ENCODE results near the gene ANGPTL2.

ANGPTL2 gene

DNA sequence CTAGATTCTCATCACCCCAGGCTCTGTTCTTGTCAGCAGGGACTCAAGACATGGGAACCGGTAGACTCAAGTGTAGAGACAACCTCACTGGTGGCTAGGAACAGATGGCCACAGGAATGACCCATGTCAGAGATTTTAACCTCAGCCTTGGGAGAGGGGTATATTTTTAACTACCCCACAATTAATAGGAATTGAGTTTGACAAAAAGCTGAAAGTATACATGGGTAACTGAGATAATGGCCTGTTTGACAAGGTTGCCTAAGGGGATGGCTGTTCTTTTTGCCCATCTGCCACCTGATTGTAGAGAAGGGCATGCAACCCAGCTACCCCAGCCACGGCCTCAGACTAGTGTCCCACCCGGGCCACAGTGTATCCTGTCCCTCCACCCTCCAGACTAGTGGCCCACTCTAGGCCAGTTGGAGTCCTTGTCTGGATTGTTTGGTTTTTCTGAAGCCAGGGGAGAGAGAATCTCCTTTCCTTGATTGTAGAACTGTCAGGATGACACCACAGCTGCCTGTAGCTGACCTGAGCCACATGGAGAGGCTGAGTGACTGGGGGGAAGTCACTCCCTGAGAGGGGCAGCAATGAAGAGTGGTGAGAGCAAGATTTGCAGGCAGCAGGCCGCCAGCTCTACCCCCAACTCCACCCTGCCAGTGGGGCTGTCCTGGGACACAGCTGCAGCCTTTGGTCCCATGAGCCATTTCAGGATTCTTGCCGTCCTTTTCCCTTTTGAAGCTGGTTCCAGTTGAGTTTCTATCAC is 14.6 kb upstream of the ANGPTL2 start:
- FAIRE-seq (no peak), DNase-seq (ENCODE audit: low spot score) (no peak)

DNA sequence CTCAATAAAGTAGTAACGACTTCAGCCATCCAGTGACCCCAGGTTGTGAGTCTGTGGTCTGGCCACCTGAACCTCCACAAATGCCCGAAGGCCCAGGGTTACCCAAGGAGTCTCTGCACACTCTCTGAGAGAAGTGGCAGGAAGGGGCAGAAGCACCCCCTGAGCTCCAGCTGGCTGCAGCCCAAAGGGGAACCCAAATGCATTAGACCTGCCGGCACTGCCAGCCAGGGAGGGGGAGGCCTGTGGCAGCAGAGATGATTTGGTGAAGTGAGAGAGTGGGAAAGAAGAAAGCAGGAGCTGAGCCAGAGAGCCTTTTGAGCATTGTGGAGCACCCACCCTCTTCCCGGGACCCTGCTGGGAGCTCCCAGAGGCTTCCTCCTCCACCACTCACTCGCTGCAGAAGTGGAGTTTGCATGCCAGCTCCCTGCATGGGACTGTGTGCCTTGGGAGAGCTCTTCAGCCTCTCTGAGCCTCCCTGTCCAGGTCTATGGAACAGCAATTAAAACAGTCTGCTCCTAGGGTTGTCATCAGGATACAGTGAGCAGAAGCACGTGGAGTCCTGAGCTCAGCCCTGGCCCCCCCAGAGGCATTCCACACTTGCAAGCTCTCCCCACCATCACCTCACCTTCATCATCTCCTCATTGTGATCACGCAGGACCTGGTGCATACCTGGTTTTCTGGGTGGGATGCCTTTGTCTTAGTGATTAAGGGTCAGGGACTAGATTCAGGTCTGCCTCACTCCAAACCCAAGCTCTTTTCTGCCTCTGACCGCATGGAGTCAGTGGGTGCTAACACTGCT is 13.8 kb upstream of the ANGPTL2 start:
- FAIRE-seq, result no peak
- DNase-seq (ENCODE audit: low spot score), result no peak

DNA sequence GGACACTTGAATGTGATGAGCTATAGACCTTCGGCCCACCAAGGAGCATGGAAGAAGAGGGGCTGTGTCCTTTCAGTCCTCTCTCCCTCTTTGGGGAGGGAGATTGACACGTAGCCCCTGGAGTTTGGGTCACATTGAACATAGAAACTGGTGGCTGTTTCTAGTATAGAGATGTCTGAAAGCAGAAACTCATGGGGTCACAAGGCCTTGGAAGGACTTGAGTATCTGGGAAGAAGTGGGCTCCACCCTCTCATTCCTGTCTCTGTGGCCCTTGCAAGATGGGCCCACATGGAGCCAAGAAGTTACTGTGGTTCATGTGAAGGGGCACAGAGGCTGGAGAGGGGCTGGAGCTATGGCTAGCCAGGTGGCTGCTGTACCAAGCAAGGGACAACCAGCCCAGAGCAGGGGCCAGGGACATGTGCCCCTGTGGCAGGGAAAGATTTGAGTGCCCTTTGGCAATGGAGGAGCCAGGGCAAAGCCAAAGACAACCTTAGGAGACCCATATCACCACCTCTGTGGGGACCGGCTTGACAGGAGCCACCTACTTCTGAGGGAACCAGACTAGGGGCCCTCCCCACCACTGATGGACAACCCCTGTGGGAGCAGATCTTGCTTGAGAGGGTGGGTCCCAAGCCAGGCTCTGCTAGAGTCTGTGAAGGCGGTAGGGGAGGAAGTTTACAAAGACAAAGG is 12.8 kb upstream of the ANGPTL2 start:
- DNase-seq (ENCODE audit: low spot score), result no peak
- no peak for FAIRE-seq

DNA sequence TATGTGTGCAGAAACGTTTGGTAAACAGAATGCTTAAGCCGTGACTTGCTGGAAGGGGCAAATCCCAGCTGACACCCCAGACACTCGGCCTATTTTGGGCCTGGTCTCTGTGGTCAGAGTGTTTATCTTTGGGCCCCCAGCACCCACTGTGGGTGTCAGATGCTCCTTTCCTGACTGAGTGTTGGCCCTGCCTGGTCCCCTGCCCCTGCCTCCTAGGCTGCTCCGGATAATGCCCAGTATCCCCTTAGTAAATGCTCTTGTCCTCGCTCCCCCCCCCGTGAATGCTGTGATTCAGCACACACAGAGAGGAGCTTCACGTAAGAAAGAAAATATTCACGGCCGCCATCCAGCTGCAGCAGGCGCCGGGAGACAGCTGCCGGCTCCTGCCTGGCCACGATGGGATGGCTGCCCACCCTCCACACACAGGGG is 11.3 kb upstream of the ANGPTL2 start:
- FAIRE-seq (no peak), DNase-seq (ENCODE audit: low spot score) (no peak)

DNA sequence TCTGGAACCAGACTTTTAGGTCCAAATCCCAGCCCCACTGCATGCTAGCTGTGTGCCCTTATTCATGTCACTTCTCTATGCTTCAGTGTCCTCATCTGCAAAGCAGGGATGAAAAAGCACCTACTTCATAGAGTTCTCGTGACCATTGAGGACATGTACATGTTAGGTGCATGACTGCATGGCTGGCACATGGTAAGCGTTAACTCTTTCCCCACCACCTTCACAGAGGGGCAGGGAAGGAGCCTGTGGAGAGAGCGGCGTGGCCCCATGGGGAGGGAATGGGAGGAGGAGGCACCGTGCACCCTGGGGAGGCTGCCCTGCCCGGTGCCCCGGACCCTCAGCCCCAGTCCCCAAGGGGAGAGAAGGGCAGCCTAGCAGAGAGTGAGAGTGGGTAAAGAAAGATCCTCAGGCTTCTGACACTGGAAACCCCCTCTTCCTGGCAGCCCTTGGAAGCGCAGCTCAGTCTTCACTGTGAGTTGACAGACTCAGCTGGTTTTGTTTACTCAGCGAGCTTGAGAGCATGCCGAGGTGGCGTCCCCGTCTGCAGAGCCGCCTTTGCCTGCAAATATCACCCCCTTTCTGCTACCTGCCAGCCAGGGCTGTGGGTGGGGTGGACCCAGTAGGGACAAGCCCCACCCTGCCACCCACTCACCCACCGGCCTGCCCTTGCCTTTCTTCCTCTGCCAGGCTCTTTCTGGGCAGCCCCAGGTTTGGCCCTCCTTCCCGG is 10.6 kb upstream of the ANGPTL2 start:
- FAIRE-seq (no peak), DNase-seq (ENCODE audit: low spot score) (no peak)

DNA sequence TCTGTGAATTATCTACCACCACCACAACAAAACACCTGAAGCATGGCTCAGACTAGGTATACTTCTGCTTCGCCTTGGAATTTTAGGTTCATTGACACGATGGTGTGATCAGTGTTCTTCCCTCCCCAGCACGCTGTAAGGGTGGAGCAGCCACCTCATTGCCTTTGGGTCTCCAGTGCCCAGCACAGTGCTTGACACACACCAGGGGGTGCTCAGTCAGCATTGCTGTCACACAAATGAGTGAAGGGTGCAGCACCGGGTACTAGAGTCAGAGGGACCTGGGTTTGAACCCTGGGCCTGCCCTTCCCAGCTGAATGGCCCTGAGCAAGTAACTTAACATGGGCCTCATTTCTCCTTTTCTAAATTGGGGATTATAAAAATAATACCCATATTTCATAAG is 9.9 kb upstream of the ANGPTL2 start:
- no peak for FAIRE-seq

DNA sequence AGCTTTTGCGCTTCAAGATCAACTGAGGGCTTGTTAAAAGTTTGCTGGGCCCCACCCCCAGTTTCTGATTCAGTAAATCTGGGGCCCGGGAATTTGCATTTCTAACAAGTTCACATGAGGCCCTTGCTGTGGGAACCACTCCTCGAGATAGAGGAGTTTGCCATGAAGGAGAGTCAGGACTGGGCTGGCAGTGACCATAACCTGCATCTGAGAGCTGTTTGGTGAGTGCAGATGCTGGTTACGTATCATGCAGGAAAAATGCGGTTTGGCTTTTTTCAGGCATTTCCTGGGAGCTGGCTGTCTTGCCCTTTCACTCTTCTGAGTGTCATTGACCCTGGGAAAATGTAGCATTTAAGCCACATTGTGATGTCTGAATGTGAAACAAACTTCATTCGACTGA is 9.4 kb upstream of the ANGPTL2 start:
- FAIRE-seq, result peak; percentile 60

More for the DNA sequence above, 9.9 kb upstream of the ANGPTL2 start:
- no peak for DNase-seq (ENCODE audit: low spot score)

DNA sequence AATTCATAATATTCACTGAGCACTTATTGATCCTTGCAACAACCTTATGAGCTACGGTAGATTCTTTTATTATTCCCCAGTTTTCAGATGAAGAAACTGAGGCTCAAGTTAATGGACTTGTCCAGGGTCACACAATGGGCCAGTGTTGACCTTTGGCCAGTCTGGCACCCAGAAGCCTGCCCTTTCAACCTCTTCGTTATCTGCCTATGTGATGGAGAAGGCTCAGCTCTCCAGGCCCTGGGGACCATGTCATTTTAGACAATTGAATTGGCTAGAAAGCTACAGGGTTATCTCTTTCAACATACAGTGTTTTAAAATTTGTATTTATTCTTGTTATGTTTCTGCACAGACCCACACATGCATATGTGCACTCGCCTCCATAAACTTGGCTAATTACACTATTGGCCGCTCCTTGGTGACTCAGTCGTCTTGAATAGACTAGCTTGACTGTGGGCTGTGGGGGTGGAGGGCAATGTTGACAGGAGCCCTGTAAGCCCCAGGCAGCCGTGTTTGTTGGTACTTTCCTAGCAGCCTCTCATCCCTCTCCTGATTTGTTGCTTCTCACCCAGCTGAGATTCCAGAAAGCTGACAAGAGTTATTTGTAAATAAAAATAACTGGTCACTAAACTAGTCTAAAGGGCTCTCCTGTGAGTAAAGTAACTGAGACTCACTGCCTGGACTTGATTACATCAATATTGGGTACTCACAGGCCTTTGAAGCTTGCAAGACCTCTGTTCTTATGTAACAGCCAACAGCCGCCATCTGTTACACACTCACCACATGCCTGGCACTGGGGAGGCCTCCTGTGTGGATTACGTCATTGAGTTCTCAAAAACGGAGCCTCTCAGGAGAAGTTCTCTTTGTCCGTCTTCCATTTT is 8.5 kb upstream of the ANGPTL2 start:
- no peak for DNase-seq (ENCODE audit: low spot score)
- no peak for FAIRE-seq

More for the DNA sequence above, 9.4 kb upstream of the ANGPTL2 start:
- peak; percentile 36 for DNase-seq (ENCODE audit: low spot score)

DNA sequence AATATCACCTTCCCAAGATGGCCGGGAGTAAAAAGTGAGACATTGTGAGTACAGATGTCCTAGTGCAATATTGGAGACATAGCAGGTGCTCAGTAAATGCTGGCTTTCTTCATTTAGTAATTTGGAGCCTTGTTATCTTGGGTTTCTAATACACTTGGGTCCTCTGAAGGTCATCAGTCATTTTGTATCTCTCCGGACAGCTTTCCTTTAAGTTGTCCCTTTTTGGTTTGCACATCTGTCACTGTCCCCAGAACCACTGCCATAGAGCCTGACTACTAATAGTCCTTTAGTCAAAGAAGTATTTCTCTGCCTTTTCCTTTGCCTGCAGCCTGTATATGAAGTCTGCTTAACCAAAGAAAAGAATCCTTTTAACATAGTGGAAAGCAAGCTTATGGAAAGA is 7.8 kb upstream of the ANGPTL2 start:
- no peak for FAIRE-seq

DNA sequence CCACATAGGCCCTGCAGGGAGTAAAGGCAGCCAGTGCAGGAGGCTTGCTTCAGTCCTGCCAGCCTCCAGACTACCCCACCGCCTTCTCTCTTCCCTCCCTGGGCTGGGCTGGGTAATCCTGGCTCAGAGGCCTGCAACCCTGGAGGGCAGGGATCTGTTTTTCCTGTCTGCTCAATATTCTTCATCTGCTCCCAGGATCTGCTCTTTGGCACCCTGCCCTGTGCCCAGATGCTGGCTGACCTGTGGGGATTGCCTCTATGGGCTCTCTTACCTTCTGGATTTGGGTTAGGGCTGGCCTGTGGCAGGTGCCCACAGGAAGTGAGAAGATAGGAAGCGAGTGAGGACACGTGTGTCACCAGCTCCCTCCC is 7.3 kb upstream of the ANGPTL2 start:
- FAIRE-seq, result no peak

More for the DNA sequence above, 7.8 kb upstream of the ANGPTL2 start:
- no peak for DNase-seq (ENCODE audit: low spot score)

DNA sequence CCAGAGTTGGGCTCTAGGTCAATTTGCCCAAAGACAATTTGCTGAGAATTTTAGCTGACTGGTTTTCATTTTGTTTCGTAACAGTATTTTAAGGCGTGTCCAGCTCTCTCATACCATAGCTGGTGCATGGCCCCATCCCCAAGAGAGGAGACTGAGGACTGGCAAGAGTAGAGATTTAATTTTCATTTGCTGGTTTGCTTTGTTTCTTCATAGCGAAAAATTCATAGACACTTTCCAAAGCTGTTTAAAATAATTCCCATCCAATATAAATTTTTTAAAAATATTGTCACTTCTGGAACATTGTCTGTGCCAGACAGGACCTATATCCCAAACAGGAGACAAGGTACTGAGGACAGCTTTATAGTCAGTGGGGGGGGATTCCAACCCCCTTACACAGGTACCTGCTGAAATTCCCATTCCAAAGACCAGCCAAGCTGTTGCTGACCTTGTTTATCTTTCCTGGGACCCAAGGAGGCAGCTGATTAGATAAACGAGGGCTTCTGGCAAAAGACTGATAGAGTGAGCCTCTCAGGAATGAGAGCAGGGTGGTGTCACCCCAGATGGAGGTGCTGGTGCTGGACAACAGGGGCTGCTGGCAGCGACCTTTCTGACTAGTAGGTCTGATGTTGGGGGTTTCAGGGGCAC is 6.8 kb upstream of the ANGPTL2 start:
- DNase-seq (ENCODE audit: low spot score), result no peak
- FAIRE-seq, result no peak

More for the DNA sequence above, 7.3 kb upstream of the ANGPTL2 start:
- DNase-seq (ENCODE audit: low spot score), result no peak

DNA sequence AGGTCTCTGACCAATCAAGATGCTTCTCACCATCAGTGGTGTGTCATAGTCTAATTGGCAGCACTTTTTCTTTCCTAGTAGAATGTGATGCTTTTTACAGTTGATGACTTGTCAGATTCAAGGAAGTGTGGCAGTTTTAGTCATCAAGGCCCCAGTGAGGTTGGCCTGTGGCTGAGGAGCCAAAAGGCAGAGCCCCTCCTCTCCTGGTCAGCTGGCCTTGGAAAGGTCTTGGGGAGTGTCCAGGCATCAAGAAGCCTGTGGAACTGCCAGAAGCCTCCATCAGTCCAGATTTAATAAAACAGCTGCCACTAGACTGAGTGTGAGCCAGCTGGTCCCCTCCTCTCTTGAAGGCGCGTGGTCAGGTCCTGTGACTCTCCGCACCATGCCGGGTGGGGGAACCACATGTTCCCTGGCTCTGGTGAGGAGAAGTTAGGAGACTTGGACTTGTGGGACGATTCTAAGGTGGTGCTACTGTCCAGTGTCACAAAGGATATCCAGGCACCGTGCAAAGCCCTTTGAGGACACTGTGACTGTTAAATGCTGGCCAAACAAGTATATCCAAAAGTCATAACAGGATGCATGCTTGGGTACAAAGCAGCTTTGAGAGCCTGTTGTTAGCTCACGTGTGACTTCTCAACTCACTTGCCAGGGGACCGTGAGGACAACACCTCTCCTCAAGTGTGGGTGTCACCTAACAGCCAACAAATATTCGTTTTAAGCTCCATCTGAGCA is 6.1 kb upstream of the ANGPTL2 start:
- no peak for FAIRE-seq
- DNase-seq (ENCODE audit: low spot score), result no peak

DNA sequence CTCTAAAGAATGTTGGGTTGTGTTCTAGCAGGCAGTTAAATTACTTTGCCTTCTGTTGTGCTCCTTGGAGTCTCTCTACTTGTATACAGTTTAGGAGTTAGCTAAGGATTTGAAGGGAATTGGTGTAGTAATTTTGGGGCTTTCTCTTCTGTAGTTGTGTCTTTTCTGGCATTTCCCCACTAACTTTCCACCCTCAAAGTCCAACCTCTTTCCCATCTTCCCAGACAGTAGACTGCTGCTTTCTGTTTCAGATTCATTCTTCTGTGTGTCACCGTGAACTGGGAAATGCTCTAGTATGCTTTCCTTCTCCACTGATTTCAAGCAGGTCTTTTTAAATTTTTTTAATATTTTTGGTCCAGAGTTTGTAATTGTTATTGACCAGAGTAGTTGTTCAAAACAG is 4.5 kb upstream of the ANGPTL2 start:
- DNase-seq (ENCODE audit: low spot score), result no peak

DNA sequence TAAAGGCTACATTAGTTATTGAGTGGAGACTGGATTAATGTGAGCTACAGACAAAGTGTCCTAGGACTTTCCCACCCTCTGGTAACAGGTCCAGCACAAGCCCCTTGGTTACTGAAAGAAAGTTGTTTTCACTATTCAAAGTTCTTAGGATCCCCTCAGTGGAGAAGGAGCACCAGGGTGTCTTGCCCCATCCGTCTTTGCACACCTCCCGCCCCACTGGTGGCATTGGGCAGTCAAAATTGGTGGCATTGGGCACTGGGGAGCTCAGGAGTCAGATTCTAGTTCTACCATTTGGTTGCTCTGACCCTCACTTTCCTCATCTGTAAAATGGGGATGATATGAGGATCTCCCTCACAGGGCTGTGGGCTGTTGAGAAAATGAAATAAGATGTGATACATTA is 2.4 kb upstream of the ANGPTL2 start:
- FAIRE-seq (no peak), DNase-seq (ENCODE audit: low spot score) (no peak)

More for the DNA sequence above, 4.5 kb upstream of the ANGPTL2 start:
- FAIRE-seq, result no peak

DNA sequence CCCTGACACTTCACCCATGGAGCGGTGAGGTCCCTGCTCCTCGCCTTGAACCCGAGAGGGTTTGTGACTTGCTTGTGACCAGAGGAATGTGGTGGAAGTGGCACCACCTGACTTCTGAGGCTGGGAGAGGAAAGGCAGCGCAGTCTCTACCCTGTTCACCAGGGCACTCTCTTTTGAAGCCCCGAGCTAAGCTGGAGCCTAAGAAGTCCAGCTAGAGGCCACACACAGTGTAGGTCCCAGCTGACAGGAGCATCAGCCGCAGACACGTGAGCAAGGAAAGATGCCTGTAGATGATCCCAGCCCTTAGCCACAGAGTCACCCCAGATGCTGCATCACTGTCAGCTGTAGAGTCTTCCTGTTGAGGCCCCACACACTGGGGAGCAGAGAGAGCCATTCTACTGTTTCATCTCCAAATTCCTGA is 1.7 kb upstream of the ANGPTL2 start:
- FAIRE-seq (no peak), DNase-seq (ENCODE audit: low spot score) (no peak)

DNA sequence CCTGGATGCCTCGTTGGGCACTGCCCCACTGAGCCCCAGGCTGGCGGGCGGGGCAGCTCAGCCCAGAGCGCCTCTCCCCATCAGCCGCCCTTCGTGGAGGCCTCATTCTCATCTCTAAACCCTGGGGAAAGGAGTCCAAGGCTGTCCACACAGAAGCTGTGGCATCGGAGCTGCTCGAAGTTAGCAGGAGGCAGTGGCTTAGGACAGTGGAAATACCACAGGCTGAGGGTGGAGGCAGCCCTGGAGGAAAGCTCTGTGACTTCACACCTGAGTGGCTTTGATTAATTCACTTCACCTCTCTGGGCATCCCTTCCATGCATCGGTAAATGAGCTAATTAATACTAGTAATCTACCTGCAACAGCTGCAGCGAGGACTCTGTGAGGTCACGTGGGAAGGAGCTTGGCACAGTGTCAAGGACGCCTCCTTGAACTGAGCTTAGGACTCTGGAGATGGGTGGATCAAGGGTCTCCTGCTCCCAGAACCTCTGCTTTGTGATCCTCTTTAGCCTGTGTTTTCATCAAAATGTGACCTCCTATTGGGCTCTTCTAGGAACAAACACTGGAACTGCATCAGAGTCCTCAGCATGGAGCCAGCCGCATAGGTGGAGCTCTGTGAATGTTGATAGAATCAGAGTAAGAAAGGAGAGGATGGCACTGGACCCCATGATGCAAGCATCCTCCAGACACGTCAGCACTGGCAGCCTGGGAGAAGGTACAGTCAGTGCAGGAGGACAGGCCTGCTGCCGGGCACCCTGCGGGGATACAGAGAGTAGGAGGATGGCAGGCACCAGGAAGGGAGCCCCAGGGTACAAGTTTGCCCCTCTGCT is 842 bp upstream of the ANGPTL2 start:
- DNase-seq (ENCODE audit: low spot score), result no peak
- no peak for FAIRE-seq

DNA sequence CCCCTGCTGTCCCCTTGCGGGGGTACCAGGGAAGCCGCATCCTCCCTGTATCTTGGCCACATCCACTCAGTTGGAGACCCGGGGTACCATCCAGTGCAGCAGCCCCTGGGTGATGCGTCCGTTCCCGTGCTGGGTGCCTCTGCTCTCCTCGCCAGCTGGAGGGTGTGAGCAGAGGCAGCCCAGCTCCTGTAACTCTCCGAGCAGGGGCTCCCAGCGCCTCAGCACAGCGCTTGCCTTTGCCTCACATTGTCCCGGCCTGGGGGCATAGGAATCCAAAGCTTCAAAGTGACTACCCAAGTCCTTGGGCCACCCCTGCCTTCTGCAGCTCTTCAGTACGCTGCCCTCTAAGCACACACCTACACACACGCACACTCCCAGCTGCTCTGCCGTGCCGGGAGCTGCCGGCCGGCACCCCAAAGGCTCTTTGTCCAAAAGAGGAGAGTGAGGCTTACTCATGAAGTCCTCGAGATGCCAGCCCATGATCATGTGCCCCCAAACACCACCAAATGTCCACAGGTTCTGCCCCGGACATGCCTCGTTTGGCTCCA is 733 bp downstream of the ANGPTL2 start:
- no peak for FAIRE-seq
- DNase-seq (ENCODE audit: low spot score), result no peak

DNA sequence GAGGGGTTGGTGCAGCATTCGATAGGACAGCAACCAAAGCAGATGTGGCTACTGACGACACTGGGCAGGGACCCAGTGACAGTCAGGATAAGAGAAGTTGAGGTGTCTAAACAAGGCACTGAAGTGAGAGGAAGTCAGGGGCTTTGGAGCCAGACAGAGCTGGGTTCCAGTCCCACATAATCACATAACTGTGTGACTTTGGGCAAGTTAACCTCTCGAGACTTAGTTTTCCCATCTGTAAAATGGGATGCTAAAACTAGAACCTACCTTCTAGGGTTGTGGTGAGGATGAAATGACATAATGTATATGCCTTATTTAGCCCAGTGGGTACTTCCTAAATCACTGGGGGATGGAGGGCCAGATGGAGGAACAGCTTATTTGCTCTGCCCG is 3.1 kb downstream of the ANGPTL2 start:
- FAIRE-seq (no peak), DNase-seq (ENCODE audit: low spot score) (no peak)
